ENCODE measurements around the gene STIM1.
A peak's percentile ranks its signal among the peaks of the same experiment; 100 is the strongest.
"Not testable (repeated sequence)": the region's sequence is repeated elsewhere in the genome, so short reads cannot be mapped to it uniquely, and the experiment has no call there.

STIM1 gene

DNA sequence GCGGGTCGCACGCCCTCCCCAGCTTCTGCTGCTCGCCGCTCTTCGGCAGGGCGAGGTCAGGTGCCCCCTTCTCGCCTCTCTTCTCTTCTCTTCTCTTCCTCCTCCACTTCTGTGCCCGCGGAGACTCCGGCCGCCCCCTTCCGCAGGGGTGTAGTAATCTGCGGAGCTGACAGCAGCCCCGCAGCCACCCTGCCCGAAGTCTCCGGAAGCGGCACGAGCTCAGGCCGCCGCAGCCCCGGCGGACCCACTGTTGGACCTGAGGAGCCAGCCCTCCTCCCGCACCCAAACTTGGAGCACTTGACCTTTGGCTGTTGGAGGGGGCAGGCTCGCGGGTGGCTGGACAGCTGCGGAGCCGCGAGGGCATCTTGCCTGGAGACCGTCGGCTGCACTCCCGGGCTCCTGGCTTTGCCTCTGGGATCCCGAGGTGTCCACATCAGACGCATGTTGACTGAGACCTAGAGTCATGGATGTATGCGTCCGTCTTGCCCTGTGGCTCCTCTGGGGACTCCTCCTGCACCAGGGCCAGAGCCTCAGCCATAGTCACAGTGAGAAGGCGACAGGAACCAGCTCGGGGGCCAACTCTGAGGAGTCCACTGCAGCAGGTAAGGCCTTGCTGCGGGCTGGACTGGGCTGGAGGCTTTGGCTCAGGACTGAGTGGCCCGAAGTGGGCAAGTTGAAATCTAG lies 486 bp downstream of the STIM1 start:
- DNase-seq (ENCODE audit: low spot score) = peak; percentile 49

DNA sequence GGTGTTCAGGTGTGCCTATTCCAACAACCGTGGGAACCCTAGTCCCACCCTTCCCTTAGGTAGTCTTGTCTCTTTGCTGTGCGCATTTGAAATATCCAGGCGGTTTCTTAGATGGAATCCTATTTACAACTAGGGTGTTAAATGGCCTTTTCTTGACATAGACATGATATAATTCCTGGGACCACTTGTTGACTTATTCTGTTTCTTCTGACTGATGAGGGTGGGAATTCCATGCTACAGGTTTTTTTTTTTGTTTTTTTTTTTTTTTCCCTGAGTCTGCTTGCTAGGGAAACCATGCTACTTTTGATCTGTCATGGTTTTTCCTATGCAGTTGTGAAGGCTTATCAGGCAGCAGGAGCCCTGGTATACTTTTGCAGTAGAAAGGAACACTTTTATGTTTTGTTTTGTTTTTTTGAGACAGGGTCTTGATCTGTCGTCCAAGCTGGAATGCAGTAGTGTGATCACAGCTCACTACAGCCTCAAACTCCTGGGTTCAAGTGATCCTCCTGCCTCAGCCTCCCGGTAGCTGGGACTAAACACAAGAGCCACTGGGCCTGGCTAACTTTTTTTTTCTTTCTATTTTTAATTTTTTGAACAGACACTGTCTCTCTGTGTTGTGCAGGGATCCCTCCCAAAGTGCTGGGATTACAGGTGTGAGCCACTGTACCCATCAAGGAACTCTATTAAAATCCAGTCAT lies 1.5 kb downstream of the STIM1 start:
- no peak for DNase-seq (ENCODE audit: low spot score)

DNA sequence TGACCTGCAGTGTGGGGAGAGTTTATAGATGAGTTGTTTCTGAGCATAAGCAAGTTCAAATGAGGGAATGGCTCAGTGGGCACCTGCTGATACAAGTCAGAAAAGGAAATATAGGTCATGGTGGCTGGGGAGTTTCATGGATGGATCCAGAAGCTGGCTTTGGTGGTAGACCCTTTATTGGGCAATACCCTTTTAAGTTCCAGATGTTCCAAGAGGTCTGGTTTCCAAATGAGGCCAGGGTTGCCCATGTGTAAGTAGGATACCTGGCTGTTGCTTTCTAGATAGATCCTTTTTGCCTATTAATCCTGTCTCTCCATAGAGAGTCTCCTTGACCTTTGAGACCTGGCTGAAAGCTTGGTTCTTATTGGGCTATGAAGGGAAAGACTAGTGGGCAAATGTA lies 2.2 kb downstream of the STIM1 start:
- no peak for DNase-seq (ENCODE audit: low spot score)

DNA sequence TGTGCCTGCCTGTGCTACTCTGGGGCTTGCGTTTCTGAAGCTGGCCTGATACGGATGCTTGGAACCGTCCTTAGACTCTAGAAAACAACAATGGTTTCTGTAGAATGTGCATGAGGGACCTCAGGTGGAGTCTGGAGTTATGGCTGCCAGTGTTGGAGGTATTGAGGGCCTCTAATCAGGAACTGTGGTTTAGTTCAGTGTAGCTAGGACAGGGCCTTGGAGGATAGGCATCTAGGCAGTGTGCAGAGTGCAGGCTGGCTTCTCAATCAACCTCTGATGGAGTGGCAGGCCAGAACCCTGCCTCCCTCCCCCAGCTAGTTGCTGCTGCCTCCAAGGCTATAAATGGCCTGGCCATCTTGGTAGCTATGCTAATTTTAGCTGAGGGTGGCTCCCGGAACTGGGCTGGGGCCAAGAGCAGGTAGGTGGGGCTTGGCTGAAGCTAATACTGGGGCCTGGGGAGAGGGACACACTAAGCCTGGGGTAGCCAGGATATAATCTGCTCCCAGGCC lies 4.0 kb downstream of the STIM1 start:
- DNase-seq (ENCODE audit: low spot score) = peak; percentile 44

DNA sequence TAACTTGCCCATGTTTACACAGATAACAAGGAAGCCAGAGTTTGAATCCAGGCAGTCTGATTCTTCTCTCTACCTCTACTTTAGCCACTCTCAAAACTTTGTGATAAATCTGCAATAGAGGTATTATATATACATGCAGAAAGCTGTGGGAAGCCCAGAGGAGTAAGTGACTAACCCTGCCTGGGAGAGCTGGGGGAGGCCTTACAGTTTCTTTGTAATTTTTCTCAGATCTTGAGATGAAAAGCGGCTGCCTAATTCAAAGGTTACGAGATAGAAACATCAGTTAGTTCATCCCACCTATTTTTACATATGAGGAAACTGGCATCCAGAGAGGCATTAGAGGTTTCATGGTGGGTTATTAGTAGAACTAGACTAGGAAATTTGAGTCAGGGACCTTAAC lies 4.9 kb downstream of the STIM1 start:
- no peak for DNase-seq (ENCODE audit: low spot score)

DNA sequence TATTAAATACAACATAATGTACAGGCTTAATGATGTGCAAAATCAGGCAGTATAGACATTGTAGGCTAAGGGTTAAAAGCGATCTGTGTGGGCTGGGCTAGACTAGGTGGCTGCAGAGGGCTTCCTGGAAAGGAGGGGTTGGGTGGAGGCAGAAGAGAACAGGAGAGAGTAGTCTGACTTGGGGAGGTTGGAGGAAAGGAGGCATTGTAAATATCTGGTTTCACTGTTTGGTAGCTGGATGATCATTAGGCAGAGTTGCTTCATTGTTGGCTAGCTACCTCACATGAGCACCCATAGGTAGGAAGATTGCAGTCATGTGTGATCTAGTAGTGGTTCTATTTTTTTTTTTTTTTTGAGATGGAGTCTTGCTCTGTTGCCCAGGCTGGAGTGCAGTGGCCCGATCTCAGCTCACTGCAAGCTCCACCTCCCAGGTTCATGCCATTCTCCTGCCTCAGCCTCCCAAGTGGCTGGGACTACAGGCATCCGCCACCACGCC lies 5.5 kb downstream of the STIM1 start:
- not testable (repeated sequence) for DNase-seq (ENCODE audit: low spot score)

DNA sequence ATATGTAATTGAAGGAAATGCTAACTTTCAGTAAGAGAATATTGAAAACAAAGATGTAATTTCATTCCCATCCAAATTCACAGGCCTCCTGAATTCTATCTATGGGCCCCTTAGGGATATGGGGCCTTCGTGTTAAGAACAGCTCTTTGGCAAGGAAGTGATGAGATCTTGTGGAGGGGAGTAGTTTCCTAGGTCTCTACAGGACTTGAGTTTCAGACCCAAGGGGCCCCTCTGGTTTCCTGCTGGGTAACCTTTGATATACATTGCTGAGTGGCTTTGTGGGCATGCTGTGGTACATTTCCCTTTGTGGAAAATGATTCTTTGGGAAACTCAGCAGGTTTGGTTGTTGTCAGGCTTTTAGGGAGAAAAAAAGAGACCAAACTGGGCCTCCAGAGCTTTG lies 6.2 kb downstream of the STIM1 start:
- peak; percentile 20 for DNase-seq (ENCODE audit: low spot score)

DNA sequence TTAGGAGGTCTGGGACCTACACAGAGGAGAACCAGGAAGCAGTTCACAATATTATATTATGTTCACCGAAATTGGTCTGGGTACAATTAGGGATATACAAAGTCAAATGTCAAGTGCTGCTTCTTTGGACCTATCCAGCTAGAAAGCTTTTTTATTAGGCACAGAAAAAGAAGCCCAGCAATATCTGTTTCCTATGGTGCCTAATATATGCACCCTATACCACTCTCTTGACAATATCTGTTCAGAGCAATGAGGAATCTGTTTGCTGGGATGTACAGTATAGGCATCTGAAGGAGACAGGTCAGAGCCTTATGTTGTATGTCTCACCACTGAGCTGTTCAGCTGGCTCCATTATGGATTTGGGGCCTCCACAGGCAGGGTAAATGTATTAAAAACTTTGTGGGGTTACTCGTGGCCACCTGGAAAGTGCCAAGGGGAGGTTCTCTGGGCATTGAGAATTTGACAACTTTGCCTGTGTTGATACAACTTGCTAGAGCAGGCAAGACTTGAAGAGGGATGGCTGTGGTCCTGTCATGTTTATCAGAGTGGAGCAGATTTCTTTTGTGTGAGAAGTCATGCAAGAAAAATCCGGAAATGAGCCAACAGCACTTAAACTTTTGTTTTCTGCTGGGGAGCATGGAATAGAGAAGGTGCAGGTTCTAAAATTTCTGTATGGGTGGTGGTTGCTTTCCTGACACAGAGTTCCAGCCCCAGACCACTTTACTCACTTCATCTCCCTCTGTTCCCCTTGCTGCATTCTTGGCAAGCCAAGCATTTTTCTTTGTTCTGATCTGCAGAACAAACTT lies 10.1 kb downstream of the STIM1 start:
- no peak for DNase-seq (ENCODE audit: low spot score)

DNA sequence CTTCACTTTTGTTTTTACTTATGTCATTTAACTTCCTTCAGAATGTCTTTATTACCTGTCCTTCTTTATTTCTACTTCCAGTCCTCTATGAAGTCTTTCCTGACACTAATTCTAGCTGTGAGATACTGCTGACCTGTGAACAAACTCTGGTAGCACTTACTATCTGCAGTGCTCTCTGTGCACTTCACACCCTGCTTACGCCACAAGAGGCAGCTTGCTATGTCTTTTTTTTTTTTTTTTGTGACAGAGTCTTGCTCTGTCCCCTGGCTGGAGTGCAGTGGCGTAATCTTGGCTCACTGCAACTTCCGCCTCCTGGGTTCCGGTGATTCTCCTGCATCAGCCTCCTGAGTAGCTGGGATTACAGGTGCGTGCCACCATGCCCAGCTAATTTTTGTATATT lies 10.7 kb downstream of the STIM1 start:
- DNase-seq (ENCODE audit: low spot score) = no peak

DNA sequence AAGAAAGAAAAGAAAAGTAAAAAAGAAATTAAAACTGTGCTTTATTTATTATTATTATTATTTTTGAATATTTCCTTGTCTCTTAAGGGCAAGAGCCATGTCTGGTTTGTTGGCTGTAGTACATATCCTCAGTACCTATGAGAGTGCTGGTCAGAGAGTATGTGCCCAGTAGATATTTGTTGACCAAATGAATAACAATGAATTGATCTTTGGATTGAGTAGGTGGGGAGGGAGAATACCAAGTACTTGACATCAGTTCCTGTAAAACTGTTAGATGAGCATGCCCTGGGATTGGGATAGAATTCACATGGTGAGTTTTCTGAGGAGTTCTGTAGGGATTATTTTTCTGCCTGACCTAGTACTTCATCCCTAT lies 11.4 kb downstream of the STIM1 start:
- DNase-seq (ENCODE audit: low spot score) = no peak

DNA sequence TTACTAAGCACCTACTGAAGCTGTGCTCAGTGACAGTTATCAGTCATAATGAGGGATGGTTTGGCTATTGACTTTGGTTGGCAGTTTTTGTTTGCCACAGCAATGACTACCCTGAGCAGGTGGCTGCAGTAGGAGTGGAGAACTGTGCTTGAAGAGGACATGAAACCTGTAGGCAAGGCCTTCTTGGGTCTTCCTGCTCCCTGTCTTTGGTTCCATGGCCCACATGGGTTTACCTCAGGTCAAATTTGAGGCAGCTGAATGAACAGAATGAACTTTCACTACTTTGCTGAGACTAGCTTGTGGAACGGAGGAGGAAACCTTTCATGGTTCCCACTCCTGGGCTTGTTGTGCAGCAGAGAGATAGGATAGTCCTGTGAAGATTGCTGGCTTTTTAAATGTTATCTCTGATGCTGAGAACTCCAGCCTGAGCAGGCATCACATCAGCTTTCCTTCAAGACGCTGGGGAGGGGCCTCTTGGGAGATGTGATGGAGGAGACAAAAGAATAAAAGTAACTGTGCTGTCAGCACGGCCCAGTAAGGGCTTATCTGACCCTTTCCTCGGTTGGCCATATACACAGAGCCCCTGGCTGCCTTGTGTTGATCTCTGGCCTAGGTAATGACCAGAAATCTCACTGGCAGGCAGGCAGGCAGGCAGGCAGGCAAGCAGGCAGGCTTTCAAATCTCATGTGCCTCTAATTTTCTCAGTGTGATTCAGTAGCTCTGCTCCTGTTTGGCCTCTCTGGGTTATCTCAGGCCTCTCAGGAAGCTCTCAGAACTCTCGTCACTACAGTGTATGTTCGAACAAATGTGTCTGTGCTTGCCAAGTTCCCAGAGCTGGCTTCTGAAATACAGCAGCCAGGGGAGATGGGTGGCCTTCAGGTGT lies 12.0 kb downstream of the STIM1 start:
- DNase-seq (ENCODE audit: low spot score) = no peak

DNA sequence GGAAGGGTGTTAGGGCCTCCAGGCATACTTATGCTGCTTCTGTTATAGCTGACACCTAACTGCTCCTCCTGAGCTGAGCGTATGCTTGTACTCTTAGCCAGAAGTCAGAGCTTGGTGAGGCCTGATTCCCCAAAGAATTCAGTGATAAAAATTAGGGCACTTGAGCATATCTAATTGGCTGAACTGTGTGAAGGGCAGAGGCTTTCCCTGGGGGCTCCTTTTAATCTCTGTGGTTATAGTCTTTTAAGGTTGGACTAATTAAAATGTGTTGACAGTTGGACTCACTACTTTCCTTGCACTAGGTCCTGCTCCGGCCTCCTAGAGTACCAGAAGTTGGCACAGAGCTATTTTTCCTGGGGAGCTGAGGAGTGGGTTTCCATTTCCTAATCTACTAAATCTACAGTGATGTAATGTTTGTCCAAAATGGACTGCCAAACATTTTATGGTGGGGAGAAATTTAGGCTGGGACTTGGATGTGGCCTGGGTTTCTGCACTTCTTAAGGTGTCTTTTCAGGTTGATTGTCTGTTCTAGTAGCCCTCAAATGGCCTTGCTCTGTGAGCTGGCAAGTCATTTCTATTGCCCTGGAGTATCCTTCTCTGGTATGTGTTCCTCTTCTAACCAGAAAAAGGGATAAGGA lies 18.4 kb downstream of the STIM1 start:
- no peak for DNase-seq (ENCODE audit: low spot score)

DNA sequence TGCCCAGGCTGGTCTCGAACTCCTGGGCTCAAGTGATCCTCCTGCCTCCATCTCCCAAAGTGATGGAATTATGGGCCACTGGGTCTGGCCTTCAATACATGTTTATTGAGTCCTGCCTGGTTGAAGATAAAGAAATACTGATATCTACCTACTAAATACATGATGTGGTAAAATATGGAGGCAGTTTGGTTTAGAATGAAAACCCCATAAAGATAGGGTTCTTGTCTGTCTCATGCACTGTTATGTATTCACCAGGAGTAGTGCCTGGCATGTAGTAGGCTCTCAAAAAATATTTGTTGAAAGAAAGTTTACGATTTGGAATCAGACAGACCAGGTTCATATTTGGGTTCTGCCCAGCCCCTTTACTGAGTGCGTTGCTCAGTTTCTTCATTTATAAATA lies 21.1 kb downstream of the STIM1 start:
- DNase-seq (ENCODE audit: low spot score) = no peak

DNA sequence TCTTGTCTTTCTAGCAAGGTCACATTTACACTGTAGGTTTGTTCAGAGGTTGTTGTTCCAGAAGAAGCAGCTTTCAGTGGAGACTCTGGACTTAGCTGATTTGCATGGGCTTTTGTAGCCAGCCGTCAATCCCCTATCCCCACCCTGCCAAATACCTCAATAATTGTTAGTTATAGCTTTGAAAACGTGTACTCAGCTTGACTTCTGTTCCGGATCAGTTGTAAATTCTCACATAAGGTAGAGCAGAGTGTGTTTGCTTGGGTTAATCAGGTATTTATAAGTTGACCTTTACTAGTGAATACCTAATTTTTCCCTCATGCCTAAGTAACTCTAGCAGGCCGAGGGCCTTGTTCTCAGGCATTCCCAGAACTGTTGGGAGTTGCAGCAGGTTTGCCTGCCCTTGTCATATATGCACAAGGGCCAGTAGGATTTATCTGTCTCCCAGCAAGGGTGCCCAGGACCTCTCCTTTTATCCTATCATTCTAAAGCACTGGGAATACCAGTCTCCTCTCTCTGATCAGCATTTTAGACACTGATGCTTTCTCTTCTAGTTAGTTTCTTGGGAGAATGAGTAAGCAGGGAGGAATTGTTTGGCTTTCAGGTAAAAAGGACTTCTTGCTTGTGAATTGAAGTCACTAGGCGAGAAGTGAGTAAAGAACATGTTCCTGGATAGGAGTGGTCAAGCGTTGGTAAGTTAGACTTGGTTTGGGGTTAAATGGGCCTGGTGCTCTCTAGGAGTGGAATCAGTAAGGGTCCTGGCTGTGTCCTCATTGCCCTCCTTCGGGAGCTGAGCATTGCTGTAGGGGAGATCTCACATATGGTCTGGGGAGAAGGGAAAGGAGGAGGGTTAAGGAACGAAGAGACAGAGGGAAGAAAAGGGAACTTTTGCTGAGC lies 22.1 kb downstream of the STIM1 start:
- DNase-seq (ENCODE audit: low spot score) = no peak

DNA sequence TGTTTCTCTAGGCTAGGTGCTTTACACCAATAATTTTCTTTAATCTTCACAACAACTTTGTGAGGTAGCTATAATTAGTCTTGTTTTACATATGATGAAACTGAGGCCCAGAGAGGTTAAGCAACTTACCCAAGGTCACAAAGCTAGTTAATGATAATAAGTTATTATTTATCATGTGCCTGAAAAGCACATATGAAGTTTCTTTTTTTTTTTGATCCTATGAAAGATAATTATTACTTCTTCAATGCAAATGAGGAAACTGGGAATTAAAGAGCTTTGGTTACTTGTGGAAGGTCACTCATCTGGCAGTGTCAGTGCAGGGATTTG lies 22.8 kb downstream of the STIM1 start:
- DNase-seq (ENCODE audit: low spot score) = no peak

DNA sequence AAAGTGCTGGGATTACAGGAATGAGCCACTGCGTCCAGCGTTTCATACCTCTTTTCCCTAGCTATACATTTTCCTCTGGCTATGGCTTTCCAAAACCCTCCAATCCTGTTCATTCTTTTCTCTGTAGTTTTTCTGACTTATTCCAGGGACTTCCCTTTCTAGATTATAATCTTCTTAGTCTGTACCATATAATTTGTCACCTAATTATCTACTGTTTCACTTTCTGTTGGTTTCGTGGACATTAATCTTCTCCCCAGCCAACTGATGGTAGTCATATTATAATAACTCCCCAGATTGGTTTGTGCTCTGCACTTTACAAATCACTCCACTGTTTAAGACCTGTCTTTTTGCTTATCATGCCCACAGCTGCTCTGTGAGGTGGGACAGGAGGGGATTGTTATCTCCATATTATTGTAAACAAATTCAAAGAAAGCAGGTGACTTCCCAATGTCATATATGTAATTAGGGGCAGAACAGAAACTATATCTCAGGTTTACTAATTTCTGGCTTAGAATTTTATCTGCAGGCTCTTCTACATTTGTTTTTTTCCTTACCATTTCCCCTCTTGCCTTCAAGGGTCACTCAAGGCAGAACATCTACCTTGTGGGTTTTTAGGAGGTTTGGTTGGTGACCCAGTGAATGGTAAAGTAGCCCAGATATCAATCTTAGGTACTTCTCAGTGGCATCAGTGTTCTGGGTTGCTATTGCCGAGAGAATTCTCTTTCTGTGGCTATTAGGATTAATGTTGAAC lies 23.9 kb downstream of the STIM1 start:
- no peak for DNase-seq (ENCODE audit: low spot score)

DNA sequence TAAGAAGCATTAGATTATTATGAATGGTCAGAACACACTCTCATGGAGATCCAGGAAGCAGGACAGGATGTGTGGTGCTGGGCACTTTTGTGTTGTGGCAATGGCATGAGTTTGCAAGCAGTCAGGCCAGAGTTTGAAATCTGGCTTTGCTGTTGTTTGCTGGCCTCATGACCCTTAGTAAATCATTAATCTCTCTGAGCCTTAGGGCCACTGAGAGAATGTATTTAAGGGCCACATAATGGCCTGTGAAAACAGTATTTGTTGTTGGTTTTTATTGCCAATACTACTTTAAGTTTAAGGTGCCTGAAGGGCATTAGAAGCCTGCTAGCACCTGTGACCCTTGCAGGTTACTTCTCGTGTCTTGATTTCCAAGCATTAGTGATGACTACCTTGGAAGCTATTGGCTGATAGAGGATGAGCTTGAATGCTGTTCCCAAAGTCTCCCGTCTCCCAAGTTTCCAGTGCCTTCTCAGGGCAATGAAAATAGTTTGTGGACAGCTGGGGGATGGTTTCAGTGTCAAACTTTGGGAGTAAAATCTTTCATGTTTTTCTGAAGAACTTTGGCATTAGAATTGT lies 24.6 kb downstream of the STIM1 start:
- DNase-seq (ENCODE audit: low spot score) = no peak

DNA sequence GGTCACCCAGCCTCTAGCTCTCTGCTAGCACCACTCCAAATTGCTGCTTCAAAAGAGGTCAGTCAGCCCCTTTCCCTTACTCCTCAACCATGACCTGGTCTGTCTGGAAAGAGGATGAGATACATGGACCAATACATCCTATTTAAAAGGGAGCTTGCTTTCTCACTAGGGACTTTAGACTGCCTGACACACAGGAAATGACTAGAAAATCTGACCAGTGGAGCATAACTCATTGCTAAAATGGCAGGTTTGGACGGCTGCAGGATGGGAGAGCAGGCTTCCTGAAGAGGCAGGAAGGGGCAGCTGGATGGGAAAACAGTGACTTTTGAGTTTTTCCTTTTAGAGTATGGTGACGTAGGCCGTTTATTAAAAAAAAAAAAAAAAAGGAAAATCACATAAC lies 25.3 kb downstream of the STIM1 start:
- no peak for DNase-seq (ENCODE audit: low spot score)

DNA sequence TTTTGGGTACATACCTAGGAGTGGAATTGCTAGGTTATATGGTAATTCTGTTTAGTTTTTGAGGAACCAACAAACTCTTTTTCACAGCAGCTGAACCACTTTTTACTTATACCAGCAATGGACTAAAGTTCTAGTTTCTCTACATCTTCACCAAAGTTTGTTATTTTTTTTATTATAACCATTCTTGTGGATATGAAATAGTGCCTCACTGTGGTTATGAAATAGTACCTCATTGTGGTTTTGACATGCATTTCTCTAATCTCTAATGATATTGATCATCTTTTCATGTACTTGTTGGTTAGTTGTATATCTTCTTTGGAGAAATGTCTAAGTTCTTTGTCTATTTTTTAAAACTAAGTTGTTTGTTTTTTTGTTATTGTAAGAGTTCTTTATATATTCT lies 27.2 kb downstream of the STIM1 start:
- no peak for DNase-seq (ENCODE audit: low spot score)

Measured in iPS-NIHi11 (cell line).